Smooth muscle cell of the brain vasculature (primary cell): ENCODE data around the gene UXS1.

Experiments used
- DNase-seq: peaks from one replicate; pipeline ENCODE4 v3.0.0-alpha.2; 2012; ENCODE audit warnings: low read depth, low spot score

Gene UXS1

DNA sequence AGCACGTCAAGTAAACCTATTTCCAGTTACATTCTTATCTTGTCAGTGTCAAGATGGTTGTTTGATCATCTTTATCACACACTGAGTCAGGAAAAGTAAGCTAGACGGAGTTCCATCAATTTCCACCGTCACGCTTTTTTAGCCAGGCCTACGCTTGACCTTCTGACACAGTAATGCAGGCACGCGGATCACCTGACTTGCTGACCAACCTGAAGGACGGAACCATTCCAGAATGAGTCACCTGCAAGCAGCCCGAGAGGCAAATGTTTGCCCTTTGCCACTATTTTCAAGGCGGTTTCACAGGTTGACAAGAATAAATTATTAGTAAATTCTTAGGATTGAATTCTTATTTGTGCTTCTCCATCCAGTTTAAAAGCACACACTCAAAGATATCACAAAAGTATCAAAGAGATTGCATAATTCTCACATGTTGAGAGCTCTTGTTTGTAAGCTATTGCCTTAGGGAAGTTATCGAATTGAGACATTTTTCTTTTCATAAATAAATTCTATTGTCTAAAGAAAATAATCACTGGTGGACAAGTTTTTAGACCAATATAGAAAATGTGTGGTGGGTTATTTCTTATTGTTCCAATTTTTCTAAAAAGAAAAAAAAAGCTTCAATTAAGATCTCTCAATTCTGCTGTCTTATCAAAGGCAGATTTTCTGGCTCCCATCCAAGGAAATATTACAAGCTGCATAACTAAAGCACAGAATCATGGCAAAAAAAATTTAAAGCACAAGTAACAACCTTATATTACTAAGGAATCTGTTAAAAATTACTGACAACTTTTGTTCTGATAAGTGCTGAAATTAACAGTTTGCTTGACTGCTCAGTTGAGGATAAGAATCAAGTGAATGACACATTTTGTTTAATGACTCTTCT lies 31.9 kb downstream of the UXS1 start:
- no peak for DNase-seq

- no peak for DNase-seq
These were observed 32.8 kb downstream of the UXS1 start for GRCh38 chr2:106161341-106161740.

DNA sequence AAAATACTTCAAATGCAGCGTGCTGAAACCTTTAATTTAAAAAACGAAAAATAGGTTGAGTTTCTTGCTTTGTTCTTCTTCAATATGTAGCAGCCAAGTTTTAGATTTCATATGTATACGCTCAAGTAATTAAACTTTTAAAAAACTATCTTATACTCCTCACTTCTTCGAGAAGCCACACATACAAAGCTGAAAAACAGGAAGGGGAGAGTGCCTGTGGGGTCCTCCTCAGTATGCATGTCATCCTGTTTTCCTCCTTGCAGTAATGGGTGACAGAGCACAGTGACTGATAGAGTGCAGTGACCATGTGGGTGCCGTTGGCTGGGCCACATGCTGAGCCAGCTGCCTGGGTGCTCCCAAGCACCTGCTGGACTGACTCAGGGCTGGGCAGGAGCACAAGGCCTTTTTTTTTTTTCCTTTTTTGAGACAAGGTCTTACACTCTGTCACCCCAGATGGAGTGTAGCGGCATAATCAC lies 33.3 kb downstream of the UXS1 start:
- DNase-seq: no peak

DNA sequence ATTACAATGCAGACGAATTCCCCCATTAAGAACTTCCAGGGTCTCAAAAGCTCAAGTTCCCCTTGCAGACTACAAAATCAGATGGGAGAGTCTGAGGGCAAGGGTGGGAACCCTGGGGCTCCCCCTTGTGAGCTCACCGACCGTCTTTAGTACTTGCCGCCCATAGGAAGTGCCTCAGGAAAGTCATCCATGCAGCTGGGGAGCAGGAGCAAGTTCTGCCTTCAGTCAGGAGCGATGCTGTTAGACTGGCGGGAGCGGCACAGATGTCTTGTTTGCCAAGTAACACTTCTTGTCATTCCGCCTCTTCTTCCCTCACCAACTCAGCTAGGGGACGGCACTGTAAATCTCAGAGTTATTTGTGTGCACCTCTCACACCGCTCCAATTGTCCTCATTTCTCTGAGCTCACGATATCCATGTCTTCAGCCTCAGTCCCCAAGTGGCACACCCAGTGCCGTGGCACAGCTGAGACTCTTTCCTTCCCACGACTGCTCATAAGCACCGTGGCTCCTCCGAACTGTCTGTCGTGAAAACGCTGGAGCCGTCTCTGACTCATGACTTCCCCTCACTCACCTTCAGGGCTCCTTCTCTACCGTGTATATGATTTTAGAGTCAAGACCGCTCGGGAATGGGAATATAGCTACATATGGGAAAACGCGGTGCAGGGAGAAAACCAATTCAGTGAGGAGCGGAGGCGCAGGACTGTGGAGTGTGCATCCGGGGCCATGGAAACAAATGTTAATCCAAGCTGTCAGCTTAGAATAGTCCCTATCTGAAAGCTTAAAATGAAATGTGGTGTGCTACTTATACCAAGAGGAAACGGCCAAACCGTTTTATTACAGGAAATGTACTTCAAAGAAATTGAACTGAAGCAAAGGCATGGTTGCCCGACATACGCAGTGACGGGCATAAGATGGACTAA lies 34.0 kb downstream of the UXS1 start:
- DNase-seq: no peak

- no peak for DNase-seq
These were observed 35.2 kb downstream of the UXS1 start for GRCh38 chr2:106158871-106159270.

GRCh38 chr2:106158131-106158530 lies 36.0 kb downstream of the UXS1 start:
- DNase-seq: no peak

GRCh38 chr2:106157416-106157815 lies 36.7 kb downstream of the UXS1 start:
- DNase-seq: no peak

DNA sequence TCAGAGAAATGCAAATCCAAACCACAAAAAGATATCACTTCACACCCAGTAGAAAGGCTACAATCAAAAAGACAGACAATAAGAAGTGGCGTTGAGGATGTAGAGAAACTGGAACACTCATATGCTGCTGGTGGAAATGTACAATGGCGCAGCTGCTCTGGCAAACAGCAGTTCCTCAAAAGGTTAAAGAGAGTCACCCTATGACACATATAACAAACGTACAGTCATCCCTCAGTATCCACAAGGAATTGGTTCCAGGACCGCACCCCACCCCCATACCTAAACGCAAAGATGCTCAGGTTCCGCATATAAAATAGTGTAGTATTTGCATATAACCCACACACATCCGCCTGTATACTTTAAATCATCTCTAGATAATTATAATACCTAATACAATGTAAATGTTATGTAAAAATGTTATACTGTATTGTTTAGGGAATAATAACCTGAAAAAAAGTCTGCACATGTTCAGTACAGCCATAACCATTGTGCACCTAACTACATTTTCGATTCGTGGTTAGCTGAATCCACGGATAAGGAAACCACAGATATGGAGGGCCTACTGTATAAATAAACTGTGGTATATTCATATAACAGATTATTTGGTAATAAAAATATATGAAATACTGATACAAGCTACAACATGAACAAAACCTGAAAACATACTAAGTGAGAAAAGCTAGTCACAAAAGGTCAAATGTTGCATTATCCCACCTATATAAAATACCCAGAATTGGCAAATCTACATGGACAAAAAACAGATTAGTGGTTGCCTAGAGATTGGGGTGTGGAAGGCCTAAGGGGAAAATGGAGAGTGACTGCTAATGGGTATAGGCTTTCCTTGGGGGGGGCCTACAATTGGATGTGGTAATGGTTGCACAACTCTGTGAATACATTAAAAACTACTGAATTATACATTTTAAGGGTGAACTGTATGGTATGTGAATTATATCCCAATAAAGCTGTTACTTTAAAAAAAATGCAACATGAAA lies 37.5 kb downstream of the UXS1 start:
- DNase-seq: no peak

DNA sequence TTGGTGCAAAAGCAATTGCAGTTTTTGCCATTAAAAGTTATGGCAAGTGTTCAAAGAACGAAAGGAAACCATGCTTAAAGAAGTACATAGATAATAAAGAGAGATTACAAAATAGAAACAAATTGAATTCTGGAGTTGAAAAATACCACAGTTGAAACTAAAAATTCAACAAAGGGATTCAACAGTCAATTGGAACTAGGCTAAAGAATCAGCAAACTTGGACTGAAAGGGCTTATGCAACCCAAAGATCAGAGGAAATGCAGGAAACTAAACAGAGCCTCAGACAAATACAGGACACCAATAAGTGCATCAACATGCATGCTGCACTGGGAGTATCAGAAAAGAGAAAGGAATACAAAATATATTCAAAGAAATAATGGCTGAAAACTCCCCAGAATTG lies 40.3 kb downstream of the UXS1 start:
- no peak for DNase-seq

- DNase-seq: no peak
These were observed 46.4 kb downstream of the UXS1 start for GRCh38 chr2:106147665-106148064.

DNA sequence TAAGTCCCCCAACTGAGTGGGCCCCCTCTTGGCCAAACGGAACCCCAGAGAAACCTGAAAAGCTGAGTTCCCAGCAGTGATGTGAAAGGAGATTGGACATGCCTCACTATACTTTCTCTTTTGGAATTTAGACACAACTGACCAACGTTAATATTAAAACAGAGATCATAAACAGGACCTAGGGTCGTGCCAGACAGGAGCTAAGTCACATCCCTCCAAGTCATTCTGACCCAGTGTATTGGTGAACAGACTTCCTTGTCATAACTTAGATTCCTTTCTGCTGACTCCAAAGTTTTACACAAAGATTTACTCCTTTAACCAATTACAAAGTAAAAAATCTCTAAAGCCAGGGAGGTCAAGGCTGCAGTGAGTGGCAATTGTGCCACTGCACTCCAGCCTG lies 46.9 kb downstream of the UXS1 start:
- DNase-seq: no peak

- no peak for DNase-seq
These were observed 49.3 kb downstream of the UXS1 start for GRCh38 chr2:106144621-106145331.

DNA sequence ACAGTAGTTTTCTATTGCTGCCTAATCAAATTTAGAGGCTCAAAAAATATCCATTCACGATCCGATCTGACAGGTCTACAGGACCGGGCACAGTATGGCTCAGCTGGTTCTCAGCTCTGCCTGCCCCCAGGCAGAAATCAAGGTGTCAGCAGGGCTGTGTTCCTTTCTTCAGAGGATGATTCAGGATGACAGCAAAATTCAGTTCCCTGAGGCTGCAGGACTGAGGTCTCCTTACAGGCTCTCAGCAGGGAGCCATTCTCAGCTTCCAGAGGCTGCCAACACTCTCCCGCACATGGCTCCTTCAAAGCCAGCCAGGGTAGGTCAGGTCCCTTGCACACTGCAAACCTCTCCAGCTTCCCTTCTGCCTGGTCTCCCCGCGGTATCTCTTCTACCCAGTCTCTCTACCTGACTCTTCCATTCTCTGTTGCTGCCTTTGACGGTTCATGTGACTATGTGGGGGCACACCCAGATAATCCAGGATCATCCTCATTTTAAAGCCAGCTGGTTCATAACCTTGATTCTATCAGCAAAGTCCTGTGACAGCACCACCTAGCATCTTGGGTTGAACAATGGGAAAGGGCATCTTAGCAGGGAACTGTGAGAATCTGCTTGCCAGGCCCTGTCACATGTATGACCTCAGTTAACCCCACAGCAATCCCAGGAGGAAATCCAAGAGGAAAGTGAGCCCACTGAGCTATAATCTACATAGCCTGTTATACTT lies 50.4 kb downstream of the UXS1 start:
- no peak for DNase-seq

DNA sequence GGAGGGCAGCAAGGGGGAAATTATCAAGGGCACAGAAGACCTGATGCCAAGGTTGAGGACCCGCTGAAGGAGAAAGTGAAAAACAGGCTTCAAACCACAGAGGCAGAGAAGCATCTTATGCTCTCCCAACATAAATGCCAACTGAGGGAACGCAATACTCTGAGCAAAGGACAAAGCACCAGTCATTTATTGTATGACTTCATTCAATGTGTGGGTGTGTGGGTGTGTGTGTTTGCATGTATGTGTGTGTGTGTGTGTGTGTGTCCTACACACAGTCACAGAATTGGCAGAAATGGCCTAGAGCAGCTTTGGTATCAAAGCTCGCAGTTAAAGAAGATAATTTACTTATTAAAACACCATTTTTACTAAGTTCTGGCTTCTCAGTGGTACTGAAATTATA lies 51.4 kb downstream of the UXS1 start:
- DNase-seq: no peak

DNA sequence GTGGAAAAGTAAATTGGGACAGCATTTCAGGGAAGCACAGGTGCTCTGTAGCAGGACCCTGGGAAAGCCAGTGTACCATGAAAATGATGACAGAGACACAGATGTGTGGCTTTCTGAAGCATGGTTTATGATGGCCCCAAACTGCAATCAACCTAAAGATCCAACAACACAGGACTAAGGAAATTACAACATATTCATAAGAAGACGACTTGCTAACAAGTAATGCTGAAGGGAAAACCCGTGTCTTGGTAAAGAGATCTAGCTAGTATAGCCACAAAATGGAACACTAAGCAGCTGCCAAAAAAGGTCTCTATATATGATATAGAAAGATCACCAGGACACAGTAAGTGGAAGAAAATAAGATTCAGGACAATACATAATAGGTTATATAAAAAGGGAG lies 53.2 kb downstream of the UXS1 start:
- DNase-seq: no peak

DNA sequence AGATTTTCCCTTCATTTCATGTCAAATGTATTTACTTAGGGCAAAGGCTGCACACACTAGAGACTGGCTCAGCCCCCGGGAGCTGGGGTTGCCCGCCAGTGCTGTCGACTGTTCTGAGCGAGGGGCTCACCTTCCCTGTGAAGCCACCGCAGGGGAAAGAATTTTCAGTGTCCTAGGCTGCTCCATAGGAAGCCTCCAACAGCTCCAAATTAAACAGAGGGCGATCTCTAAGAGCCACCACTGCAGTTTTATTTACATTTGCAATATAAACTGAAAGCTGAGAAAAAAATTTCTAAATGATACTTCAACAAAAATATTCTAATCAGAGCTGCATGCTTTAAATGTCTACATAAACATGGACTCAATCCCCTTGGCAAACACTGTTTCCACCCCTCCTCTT lies 54.0 kb downstream of the UXS1 start:
- no peak for DNase-seq

- no peak for DNase-seq
These were observed 54.7 kb downstream of the UXS1 start for GRCh38 chr2:106139238-106139935.

DNA sequence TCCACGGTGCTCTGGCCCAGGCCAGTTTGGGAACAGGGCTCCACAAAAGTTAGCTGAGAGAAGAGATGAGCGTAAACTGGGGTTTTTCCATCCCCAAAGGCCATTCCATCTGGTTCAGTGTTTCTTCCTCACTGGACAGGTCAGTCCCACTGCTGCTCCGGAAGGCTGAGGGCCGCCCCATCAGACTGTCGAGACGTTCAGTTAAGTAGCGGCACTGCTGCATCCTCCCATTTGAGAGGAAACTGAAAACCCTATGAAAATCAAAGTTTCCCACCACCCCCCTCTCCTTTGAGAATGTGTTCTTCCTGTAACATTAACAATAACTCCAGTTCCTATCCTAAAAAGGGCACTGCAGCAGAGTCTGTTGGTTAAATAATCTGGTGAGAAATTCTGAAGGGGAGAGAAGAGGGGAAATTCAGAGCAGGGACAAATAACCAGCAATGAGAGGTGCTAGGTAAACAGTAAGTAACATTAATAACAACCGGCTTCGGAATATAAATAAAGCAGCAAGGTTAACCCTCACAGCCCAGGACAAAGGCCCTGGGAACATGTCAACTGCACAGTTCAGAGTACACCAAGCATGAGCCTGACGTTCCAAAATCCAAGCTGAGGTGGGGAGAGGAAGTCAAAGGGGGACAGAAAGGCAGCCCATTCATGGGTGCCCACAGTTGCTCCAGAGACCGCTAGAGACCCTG lies 55.4 kb downstream of the UXS1 start:
- DNase-seq: no peak
